GM18870 (cell line): Measurements from ENCODE around the gene TSPAN14.
"Not testable (repeated sequence)": the region's sequence is repeated elsewhere in the genome, so short reads cannot be mapped to it uniquely, and the experiment has no call there.

Experiments
- ATAC-seq: cut with Tn5 transposase; IDR thresholded peaks from one replicate; pipeline ENCODE4 v1.9.1; 2021; ENCODE audit warnings: moderate library complexity; ENCODE audit not compliant: unreplicated experiment

The TSPAN14 gene

DNA sequence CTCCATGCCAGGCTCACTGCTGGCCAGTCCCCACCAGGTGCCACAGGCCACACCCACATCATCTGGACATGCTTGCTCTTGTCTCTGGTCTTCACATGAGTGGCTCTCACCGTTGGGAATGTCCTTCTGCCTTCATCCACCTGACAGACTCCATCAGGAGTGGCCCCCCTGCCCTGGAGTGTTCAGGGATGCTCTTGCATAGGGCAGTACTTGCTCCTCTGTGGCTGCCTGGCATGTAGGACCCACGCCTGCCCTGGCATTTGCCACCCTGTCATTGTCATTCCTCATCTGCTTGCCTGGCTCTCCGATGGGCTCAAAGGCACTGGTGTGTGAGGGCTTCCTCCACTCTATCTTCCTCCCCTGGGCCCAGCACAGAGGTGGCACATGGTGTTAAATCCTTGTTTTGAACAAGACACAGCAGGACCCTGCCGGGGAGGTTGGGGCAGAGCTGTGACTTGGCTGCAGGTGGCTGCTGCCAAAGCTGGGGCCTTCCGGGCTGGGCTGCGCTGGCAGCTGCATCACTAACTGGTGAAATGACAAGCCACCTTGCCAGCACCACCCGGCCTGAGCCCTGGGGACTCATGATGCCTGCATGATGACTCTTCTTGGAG lies 85.4 kb downstream of the TSPAN14 start:
- ATAC-seq = no peak

DNA sequence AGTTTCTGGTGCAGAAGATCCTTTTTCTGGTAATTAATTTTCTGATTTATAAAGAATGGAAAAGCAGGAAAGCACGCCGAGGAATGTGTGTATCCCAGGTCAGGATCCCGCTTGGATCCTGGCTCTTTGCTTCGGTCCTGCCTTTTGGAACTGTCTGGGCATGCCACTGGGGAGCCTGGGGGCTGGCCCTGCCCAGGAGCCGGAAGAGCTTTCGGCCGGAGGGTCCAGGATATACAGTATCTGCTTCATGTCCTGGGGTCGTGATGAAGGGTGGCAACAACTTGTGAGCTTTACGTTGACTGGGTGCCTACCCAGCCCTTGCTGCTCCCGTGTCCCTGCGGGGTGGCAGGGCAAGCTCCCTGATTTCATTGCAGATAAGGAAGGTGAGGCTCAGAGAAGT lies 86.0 kb downstream of the TSPAN14 start:
- ATAC-seq = no peak

DNA sequence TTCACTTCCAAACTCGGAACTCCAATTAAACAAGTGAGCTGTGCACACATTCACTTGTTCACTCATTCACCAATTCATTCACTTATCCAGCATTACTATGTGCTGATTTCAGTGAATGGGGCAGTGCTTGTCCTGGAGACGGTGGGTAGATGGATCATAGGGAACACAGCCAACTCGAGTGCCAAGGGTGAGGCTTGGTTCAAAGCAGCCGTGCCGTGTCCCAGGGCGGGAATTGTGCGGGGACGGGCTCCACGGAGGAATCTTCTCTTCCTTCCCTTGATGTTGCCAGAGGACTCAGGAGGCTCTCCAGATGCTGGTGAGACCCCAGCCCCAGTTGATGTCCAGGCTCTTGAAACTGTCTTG lies 86.5 kb downstream of the TSPAN14 start:
- no peak for ATAC-seq

DNA sequence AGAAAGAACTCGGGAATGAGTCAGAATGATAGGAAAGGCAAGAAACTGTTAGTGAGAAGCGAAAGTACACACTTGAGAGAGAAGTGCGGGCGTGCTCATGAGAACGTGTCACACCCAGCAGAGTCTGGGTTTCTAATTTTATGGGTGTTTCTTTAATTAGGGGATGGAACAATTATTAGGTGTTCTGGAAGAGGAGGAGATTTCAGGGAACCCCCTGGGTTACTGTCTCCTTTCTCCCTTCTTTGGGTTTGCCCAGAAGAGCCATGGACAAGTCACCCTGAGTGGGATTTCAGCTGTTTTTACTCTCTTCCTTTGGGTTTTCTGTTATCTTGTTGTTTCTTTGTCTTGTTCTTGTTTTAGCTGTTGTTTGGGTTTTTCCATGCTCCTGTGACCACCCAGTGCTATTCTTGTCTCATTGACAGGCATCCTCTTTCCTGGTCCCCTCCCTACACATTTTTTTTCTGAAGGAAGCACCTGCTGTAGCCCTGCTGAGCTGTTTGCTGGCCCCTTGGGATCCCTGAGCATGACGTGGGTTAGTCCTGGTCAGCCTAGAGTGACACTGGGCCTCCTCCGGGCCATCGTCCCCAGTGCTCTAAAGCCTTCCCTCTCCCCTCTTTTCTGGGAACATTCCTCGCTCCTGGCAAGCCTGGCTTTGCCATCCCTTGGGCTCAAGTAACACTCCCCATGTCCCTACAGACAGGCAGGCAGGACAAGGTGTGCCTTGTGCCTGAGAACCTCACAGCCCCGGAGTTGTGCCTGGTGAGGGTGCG lies 87.1 kb downstream of the TSPAN14 start:
- ATAC-seq = peak; percentile 79

DNA sequence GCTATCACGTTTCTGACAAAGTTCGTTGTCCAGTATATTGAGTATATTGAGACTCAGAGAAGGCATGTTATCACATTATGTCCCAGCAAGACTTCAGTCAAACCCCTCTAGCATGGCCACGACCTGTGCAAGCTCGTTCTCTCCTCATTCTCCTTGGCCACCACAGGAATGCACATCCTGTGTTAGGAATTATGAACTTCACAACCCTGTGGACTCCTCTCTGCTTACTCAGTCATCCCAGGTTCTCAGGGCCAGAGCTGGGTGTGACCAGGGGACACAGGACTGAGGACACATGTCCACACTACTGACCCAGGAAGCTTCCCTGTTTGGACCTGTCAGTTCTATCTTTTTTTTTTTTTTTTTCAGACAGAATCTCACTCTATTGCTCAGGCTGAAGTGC lies 87.9 kb downstream of the TSPAN14 start:
- ATAC-seq = no peak

DNA sequence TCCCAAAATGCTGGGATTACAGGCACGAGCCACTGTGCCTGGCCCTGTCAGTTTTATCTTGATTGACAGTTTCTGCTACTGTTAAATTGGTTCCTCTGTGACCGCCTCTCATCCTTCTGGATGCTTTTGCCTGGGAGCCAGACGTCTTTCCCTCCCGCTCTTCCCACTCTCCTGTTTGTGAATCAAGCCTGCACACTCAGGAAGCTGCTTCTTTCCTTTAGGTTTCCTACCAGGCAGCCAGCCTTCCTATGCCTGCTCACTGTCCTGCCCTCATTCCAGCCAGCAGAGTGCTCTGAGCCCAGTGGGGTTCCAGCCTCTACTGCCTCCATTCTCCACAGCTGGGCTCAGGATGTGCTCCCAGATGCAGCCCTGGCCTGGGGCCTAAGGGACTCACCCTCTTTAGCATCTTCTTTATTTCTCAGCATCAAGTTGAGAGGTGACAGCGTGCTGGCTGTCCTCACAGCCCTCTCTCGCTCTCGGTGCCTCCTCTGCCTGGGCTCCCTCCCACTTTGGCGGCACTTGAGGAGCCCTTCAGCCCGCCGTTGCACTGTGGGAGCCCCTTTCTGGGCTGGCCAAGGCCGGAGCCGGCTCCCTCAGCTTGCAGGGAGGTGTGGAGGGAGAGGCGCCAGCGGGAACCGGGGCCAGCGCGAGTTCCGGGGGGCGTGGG lies 88.7 kb downstream of the TSPAN14 start:
- no peak for ATAC-seq

DNA sequence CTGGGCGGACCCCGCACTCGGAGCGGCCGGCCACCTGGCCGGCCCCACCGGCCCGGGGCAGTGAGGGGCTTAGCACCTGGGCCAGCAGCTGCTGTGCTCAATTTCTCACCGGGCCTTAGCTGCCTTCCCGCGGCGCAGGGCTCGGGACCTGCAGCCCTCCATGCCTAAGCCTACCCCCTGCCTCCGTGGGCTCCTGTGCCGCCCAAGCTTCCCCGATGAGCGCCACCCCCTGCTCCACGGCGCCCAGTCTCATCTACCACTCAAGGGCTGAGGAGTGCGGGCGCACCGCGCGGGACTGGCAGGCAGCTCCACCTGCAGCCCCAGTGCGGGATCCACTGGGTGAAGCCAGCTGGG lies 89.2 kb downstream of the TSPAN14 start:
- ATAC-seq = not testable (repeated sequence)

DNA sequence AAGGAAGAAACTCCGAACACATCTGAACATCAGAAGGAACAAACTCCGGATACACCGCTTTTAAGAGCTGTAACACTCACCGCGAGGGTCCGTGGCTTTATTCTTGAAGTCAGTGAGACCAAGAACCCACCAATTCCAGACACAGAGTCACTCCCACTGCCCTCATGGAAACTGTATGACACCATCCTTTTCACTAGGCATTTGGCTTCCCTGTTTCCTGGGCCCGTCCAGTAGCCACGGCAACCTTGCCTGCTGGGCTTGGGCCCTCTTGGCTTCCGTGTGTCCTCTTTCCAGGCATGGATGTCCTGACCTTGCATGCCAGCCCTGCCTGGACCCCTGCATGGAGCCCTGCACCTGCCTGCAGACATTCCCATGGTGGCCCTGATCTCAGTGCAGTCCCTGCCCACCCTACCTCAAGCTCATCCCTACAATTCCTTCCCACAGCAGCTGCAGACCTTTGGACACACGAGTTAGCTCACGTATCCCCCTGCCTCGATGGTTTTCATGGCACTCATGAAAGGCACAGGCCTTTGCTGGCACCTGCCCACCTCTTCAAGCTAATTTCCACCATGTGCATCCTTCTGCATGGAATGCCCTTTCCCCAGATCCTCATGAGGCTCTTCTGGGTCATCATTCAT lies 90.3 kb downstream of the TSPAN14 start:
- ATAC-seq = no peak

DNA sequence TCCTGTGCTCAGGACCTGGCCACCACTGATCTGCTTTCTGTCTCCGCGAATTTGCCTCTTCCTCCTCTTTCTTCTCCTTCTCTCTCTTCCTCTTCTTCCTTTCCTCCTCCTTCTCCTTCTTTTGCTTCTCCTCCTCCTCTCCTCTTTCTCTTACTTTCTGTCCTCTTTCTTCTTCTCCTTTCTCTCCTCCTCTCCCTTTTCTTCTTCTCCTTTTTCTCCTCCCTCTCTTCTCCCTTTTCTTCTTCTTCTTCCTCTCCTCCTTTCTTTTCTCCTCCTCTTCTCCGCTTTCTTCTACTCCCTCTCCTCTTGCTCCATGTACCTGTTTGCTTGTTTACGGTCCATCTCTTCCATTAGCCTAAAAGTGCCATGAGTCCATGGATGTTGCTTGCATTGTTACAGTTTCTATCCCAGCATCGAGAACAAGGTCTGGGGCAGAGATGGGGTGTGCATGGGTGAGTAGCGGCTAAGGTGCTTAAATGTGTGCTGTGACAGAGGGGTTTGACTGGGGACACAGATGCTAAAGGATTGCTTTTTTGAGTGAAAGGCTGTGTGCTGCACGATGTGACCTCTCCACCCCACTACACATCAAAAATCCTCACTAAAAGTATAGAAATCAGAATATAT lies 91.3 kb downstream of the TSPAN14 start:
- ATAC-seq = no peak

DNA sequence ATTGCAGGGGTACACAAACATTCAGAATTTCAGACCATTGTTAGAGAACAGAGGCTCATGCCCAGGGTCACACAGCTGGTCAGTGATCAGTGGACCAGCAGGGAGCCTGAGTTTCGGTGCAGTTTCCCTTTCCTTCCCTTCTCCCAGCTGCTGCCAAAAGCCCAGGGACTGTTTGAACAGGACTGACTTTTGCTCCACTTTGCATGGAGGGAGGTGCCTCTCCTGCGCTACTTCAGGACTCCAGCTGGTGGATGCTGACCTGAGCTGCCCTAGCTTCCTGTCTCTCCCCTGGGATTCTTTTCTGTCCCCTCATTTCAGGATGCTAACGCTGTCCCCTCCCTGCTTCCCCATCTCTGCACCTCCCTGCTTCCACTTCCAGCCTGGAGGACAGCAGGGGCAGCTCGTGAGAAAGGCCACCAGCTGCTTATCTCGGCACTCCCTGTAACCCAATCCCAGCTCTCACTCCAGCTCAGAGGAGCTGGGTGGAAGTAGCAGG lies 98.1 kb downstream of the TSPAN14 start:
- ATAC-seq = no peak

DNA sequence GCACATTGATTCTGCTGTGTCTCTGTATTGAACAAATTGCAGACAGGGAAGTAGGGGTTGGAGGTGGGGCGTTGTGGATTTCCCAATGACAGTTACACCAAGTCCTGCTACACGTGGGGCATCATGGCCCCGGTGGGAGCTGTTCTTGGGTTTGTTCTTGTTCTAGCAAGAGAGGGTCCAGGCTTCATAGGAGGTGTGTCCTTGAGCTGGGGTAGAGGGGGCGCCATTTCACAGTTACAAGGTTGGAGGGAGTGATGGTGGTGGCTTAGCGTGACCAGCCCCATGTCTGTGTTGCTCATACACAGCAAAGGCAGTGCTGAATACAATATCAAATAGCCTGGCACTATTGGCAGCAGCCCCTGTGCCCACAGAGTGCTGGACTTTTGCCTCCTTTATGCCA lies 99.3 kb downstream of the TSPAN14 start:
- ATAC-seq = no peak

DNA sequence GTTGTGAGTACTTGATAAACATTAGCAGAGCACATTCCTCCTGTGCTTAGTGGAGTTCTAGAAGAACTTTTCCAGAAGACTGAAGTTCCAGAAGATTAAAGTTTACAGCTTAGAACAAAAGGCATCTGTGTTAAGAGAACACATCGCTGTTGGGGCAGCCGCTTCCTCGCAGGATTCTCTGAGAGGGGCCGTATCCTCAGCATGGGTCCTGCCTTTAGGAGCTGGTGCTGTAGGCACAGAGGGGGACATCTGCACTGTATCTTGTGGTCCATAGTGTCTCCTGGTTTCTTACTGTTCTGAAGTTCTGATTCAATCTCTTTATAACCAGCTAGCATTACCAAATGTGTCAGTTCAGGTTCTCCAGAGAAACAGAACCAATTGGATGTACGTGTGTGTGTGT lies 99.9 kb downstream of the TSPAN14 start:
- no peak for ATAC-seq

DNA sequence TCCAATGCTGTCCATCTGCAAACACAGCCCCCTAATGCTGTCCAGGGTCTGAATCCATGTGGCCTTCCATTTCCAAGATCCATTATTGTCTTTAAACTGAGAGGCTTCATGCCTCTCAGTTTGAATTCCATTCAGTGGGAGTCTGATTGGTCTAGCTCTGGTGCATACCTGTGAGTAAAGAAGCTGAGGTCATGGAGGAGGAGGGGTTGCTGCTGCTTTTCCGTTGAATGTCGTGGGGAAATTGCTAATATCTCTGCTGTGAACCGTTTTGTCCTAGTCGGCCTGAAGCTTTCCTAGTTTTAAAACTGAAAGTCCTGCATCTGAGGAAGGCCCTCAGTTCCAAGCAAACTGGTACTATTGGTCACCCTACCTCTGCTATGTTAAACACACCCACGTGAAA lies 101.3 kb downstream of the TSPAN14 start:
- ATAC-seq = no peak

DNA sequence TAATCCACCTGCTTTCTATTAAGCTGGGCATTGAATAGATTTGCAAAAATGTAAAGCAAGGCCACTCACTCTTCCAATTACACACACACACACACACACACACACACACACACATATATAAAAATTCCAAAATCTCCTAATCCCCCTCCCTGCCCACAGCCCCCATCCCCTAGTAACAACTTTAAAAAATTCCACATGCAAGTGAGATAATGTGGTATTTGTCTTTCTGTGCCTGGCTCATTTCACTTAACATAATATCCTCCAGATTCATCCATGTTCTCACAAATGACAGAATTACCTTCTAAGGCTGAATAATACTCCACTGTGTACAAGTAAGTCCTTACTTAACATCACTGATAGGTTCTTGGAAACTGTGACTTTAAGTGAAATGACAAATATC lies 107.8 kb downstream of the TSPAN14 start:
- no peak for ATAC-seq

DNA sequence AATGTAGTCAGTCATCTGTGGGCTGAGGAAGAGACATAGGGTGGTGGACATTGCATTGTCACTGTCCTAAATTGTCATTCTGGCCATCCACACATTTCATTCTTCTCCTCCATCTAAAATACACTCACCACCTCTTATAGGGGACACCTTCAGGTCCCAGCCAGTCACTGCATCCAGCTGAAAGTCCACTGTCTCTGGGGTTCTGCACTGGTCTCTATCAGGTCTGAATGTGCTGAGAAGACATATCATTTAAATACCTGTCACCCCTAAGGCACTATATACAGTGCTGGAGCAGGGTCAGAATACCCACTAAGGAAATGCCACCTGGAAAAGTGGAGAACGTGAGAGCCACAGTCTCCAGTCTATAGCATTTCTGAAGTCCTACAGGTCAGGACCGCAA lies 113.2 kb downstream of the TSPAN14 start:
- ATAC-seq = no peak

DNA sequence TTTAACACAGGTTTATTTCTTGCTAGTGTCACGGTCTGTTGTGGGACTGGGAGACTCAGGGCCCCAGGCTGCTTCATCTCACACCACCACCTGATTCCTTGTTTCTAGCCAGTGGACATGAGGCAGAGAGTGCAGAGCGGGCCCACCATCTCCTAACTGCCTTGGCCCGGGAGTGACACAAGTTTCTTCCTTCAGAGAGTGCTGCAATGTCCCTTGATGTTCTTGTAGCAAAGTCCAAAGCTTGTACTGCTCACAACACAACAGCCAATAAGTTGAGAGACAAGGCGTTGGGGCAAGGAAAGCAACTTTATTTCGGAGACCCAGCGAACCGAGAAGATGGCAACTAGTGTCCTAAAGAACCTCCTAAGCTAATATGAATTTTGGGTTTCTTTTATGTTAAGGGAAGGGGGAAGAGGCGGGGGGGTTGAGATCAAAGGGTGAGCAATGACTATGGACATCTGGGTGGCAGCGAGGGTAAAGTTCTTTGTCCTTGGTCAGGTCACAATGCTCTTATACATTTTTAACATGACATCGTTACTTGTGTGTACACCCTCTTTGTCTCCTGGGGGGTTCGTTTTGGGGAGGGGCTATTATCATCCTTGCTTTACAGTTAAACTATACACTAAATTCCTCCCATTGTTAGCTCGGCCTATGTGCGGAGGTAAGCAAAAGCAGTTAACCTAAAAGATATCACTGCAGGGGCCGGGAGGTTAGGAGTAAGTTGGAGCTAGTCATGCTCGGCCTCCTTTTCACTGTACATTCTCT lies 115.2 kb downstream of the TSPAN14 start:
- ATAC-seq = no peak

DNA sequence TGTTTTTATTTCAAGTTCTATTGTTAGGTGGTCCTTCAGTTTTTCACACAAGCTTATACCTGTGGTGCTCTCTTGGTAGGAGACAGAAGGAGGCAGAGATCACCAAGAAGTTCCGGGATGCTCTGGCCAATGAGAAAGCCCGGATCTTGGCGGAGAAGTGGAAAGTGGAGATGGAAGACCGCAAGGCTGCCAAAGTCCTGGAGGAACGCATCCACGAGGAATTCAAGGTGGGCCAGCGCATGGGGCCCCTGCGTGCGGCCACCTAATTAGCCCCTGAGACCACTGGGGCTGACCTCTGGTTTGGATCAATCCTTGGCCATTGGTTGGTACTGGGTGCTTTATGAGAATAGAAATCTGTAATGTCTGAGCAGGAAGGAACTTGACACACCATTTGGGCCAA lies 117.2 kb downstream of the TSPAN14 start:
- ATAC-seq = no peak

DNA sequence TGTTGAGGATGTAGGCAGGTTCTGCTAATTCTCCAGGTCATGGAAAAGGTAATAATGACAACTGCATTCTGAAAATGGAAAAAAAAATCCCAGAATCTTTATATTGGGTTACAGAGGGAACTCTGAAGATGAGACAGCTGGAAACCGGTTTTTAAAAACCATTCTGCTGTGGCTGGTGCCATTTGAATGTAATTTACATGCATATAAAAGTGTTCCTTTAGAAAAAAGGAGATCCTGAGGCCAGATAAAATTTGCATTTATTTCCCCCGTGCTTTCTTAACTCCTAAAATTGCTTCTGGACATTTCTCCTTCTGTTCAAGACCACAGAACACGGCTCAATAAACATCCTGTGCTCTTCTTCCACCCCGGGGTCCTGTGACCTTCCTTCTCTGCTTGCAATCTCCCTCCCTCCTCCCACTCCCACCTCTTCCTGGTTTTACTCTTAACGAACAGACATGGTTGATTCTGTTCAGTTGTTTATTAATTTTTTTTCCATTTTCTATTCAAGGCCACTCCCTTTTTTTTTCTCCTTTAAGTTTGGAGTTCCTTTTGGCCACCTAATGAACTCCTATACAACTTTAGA lies 125.2 kb downstream of the TSPAN14 start:
- ATAC-seq = no peak

DNA sequence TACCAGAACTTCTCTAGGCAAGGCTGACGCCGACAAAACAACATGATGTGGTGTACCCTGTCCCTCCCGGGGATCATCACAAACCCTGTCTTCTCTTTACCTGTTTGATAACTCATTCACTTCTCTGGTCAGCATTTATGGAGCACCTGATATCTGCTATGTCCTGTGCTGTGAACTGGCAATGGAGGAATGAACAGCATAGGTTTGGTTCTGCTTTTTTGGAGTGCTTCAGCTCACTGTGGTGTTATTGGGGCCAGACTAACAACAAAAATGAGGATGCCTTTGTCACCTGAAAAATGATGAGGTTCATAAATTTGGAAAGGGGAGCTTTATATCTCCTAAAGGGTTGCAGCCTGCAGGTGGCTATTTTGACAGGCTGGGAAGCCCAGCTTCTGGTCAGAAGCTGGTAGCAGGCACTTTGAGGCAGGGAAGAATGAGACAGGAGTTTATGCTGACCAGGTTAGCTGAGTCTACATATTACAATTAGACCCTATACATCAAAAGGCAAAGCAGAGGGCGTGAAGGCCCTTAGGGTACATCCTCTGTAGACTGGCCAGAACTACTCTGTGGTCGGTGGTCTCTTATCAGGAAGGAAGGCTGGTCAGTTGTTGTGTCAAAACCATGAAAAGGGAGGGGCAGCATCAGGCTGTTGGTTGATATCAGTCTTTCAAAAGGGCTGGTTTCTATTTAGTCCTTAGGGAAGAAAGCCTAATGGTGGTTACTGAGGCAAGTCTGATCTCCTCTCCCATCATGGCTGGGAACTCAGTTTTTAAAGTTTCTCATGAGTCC lies 125.9 kb downstream of the TSPAN14 start:
- no peak for ATAC-seq
